H54 (cell line): ENCODE measurements around the gene RERE.
A peak's percentile ranks its signal among the peaks of the same experiment; 100 is the strongest.

ENCODE experiments used
- DNase-seq: peaks from one replicate; pipeline ENCODE4 v3.0.0; 2011; ENCODE audit warnings: low spot score, mixed read lengths; ENCODE audit not compliant: insufficient read length
- FAIRE-seq: peaks from 3 replicates; lab custom pipeline; 2011; peaks lifted over from hg19 to GRCh38; lab: Jason Lieb, UNC
- POLR2A ChIP-seq: IDR thresholded peaks from 2 replicates; pipeline ENCODE4 v1.6.1; 2011; ENCODE audit warnings: low read depth, mild to moderate bottlenecking, low read length

RERE gene

GRCh38 chr1:8402109-8402710 is 415.2 kb downstream of the RERE start:
- DNase-seq: no peak

DNA sequence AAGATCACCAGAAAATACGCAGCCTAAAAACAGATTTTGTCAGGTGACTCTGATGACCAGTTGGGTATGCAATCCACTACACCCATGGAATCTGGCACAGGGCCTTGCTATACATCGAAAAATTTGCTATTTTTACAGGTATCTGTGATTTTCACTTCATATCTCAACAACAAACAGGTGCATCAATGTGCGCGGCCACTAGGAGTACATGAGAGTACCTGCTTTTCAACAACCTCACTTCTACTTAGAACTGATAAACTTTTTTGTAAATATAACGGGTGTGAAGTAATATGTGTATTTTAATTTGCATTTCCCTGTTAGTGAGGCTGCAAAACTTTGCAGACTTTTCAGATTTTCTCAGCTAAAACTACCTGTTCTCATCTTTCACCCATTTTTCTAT is 418.8 kb downstream of the RERE start:
- no peak for TF ChIP-seq POLR2A
- FAIRE-seq: no peak
- DNase-seq: no peak

More at GRCh38 chr1:8402109-8402710, 415.2 kb downstream of the RERE start:
- TF ChIP-seq POLR2A: no peak
- FAIRE-seq: no peak

- DNase-seq: no peak
These were observed 419.4 kb downstream of the RERE start for GRCh38 chr1:8398086-8398485.

DNA sequence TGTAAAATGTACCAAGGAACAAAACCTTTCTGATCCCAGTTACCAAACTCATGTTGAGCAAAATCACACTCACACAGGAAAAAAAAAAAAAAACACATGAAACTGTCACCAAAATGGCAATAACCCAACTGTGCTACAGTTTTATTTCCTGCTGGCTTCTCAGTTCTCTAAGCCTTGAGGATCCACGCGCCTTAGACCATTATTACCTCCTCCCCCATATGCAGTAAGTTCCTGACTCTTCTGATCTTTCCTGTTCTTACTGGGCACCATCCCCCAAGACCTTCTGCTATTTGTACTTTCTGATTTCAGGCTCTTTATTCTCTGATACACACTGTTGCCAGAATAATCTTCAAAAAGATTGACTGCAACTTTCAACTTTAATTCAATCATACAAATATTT is 419.9 kb downstream of the RERE start:
- FAIRE-seq (no peak), DNase-seq (no peak)

More at GRCh38 chr1:8398086-8398485, 419.4 kb downstream of the RERE start:
- TF ChIP-seq POLR2A: no peak
- FAIRE-seq: no peak

DNA sequence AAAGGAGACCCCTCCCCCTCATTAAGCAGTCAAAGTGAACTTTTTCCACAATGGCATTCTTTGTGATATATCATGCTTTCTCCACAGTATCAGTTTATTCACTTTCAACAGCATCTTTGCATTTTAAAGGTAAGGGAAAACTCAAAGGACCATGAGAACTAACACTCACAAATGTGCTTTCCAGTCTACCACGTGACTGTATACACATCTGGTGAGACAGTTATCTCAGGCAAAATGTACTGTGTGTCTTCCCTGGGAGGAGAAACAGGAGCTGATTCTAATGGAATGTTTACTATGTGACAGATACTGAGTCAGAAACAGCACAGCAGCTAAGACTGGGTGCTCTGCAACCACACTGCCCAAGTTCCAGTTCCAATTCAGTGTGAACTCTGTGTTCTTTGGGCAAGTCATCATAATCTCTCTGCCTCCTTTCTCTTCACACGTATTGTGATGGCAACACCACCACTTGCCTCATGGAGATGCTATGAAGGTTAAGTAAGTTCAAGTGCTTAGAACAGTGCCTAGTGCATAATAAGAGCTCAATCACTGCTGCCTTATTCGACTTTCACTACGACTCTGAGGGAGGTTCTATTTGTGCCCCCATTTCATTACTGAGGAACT is 420.5 kb downstream of the RERE start:
- FAIRE-seq: peak; percentile 99
- DNase-seq: peak; percentile 24
- no peak for TF ChIP-seq POLR2A

More for the DNA sequence above, 419.9 kb downstream of the RERE start:
- no peak for TF ChIP-seq POLR2A

DNA sequence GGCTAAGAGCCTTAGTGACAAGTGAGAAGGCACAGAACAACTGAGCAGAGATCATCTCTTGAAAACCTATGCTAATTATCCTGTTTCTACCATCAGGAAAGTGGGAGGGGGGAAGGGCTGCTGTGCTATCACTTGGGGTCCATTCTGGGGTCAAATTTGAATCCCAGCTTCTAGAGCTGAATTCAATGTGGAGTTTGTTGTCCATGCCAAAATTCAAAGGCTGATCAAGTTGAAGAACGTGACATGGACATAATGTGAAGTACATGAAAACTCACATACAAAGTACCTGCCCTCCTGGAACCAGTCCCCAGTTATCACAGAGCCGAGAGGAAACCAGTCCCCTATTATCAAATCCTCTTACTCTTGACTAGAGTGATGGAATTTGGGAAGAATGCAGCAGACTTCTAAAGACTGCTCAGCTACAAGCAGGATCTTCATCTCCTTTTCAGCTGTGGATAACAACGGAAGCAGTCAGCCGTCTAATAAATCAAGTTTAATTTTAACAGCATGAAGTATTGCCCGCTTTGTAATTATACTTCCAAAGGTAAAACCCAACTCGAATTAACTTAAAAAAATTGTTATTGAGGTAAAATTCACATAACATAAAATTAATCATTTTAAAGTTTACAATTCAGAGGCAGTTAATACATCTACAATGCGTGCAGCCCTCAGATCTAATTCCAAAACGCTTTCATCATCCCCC is 421.2 kb downstream of the RERE start:
- DNase-seq (no peak), FAIRE-seq (no peak)
- no peak for TF ChIP-seq POLR2A

- FAIRE-seq: no peak
- no peak for TF ChIP-seq POLR2A
- no peak for DNase-seq
These were observed 422.0 kb downstream of the RERE start for GRCh38 chr1:8395433-8395866.

GRCh38 chr1:8394456-8395321 is 422.8 kb downstream of the RERE start:
- DNase-seq (no peak), FAIRE-seq (no peak)

GRCh38 chr1:8392522-8392921 is 424.9 kb downstream of the RERE start:
- FAIRE-seq (no peak), DNase-seq (no peak)
- TF ChIP-seq POLR2A: no peak

More at GRCh38 chr1:8394456-8395321, 422.8 kb downstream of the RERE start:
- no peak for TF ChIP-seq POLR2A

DNA sequence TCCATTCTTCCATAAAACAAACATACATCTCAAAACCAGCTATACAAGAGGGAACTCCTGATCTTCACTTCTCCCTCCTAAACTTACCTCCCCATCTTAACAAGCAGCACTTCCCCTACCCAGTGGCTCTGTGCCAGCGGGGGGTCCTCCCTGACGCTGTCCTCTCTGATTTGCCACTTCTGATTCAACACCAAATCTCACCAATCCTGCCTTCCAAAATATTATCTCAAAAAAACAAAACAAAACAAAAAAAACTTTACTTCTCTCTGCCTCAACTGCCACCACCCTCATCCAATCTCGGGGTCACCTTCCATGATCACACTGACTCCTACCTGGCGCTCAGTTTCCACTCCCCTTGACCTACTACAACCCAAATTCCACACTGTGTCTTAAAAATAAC is 426.7 kb downstream of the RERE start:
- DNase-seq (no peak), FAIRE-seq (no peak)
- no peak for TF ChIP-seq POLR2A

- FAIRE-seq (no peak), DNase-seq (no peak)
- TF ChIP-seq POLR2A: no peak
These were observed 427.4 kb downstream of the RERE start for GRCh38 chr1:8389958-8390535.

DNA sequence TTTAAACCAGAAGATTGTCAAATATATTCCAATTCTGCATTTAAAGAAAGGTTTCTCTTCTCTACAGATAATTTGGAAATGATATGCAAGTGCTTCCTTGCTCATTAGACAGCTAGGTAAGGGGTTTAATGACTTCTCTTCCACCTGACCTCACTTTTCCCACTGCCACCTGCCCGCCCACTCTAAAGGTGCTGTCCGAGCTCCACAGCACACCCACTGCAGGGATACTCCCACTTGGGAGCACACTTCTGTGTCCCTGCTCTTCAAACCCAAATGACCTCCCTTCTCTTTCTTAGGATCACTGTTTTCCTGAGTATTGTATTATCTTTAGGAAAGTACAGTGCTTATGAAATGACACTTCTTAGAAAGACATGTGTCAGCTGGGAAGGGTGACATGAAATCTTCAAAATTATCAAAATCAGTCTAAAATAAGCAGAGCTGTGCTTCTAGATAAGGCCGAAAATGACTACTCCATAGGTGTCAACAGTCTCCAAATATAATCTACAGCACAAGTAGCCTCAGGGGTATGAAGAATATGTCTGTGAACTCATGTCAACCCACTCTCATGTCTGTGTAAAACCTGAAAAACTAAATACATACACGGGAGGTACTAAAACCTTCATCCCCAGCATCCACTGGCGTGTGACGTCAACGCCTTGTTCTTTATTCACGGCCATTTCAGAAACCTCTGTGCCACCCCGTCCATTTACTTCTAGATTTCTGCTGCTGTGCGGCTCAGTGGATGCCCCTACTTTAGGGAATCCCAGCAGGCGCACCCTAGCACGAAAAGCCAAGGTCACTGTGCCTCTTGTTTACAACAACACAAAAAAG is 428.5 kb downstream of the RERE start:
- no peak for FAIRE-seq
- TF ChIP-seq POLR2A: no peak
- no peak for DNase-seq

DNA sequence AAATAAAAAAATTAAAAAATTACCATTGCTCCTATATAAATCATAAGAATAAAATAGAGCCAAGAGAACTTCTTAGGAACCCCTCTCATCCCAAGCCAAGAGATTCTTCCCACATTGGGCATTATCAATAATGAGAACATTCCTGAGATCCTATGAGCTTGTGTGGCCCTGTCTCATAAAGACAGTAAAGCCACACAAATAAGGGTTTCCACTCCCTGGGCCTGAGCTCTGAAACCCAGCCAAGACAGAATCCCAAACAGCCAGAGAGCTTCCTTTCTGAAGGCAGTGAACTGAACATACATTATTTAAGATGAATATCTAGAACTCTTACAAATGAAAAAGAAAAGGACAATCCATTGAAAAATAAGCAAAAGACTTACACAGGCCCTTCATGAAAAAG is 431.2 kb downstream of the RERE start:
- FAIRE-seq: no peak
- TF ChIP-seq POLR2A: no peak
- no peak for DNase-seq
